Sigmoid colon (tissue), 3 donors: ENCODE measurements around the gene ZNF654.

ENCODE experiments used
- CTCF ChIP-seq, 4 experiments: fragments of 450-650 bp in 3 of 4; fragments of 200-600 bp in 1 of 4; IDR thresholded peaks; one replicate each; pipeline ENCODE4 v1.5.1; 2016 to 2019; ENCODE audit warnings: antibody characterized with exemption in 4 of 4, mild to moderate bottlenecking in 3 of 4, moderate library complexity in 2 of 4
- POLR2A ChIP-seq, 2 donors: fragments of 450-650 bp; IDR thresholded peaks; one replicate each; pipeline ENCODE4 v1.6.1; 2016; ENCODE audit warnings: antibody characterized with exemption in 2 of 2, mild to moderate bottlenecking in 2 of 2, moderate library complexity in 2 of 2

- TF ChIP-seq CTCF (IDR thresholded peaks at IDR 0.05) (no peak), POLR2A (IDR thresholded peaks at IDR 0.05) (no peak)
Observed at GRCh38 chr3:88167173-88167572, 108.1 kb downstream of the ZNF654 start.
